H4 (cell line): ENCODE results near the gene CENPB. TPM values are rescaled to one million over a fixed set of nuclear protein-coding genes. Genes with fewer than 3 reads are reported as not detected.

ENCODE experiments used
- DNase-seq: peaks from one replicate; pipeline ENCODE4 v3.0.0-alpha.2; 2015; ENCODE audit warnings: low spot score
- total RNA-seq: library from RNA; depleted of rRNA; stranded (reverse); fragments of >200 nt; shearing (Covaris generic); gene quantifications from 2 replicates; pipeline ENCODE4 v1.2.3, GENCODE V29; 2014

The CENPB gene
- total RNA-seq, 1 experiment from 2014 or later: 24.3 TPM

DNA sequence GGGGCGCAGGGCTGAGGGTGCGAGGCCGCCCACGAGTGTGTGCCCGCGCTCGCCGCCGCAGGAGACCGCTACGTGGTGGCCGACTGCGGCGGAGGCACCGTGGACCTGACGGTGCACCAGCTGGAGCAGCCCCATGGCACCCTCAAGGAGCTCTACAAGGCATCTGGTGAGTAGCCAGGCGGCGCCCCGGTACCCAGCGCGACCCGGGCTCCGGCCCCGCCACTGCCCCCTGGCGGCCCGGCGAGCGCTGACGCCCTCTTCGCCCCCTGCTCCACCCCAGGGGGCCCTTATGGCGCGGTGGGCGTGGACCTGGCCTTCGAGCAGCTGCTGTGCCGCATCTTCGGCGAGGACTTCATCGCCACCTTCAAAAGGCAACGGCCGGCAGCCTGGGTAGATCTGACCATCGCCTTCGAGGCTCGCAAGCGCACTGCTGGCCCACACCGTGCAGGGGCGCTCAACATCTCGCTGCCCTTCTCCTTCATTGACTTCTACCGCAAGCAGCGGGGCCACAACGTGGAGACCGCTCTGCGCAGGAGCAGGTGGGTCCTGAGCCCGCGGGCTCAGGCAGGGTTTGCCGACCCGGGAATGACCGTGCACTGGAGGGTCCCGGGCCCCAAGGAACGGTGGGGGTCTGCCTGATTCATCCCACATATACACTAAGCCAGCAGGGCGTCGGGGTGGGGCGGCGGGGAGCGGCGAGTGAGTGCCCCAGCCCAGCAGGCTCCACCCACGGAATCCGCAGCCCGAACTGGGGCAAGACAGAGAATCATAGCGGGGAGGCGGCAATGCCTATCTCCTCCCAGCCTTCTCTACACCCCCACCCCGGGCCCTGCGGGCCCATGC, 36.6 kb downstream of the CENPB start:
- DNase-seq: no peak

DNA sequence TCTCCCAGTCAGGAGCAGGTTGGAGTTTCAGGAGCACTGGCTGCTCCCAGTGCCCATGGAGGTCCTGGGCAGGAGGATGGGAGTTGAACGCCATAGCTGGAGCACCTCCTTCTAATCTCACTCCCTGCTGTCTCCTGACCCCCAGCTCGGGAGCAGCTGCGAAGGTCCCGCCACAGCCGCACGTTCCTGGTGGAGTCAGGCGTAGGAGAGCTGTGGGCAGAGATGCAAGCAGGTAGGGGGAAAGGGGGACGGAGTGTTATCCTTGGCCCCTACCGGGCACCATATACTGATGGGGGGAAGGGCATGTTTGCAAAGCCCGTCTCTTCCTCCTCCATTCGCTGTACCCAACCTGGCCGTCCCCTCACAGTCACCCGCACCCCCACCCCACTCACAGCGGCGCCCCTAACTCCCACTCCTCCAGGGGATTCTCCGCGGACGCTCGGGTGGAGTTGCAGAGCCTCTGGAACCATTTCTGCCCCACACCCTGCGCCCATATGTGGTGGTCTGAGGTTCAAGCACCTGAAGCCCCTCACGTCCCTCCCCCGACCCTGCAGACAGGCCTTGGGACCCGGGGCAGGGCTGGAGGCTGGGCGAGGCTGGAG, 37.4 kb downstream of the CENPB start:
- DNase-seq: no peak

DNA sequence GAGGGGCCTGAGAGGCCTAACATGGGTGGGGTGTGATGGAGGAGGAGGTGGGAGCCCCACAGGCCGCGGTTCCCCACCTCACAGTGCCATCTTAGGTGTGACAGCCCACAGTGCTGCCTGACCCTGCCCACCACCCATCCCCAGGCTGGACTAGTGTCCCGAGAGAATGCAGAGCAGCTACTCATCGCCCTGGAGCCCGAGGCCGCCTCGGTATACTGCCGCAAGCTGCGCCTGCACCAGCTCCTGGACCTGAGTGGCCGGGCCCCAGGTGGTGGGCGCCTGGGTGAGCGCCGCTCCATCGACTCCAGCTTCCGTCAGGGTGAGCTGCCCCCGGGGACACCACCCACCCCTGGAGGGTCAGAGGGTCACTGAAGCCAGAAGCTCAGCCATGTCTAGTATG, 38.5 kb downstream of the CENPB start:
- DNase-seq: no peak

DNA sequence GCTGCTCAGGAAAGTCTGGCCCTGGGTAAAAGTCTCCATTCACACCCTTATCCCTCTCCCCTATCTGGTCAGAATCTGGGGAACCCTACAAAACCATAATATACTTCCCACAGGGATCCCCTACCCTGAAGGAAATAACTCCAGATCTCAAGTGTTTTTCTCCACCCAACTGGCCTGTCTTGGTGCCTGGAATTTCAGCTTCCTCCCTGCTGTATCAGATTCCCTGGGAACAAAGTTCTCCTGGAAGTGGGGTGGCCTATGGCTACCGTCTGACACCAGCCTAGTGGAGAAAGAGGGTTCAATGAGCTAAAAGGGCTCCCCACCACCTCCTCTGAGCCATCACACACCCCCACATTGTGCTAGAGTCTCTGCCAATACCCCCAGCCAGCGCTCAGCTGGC, 39.1 kb downstream of the CENPB start:
- DNase-seq: no peak

DNA sequence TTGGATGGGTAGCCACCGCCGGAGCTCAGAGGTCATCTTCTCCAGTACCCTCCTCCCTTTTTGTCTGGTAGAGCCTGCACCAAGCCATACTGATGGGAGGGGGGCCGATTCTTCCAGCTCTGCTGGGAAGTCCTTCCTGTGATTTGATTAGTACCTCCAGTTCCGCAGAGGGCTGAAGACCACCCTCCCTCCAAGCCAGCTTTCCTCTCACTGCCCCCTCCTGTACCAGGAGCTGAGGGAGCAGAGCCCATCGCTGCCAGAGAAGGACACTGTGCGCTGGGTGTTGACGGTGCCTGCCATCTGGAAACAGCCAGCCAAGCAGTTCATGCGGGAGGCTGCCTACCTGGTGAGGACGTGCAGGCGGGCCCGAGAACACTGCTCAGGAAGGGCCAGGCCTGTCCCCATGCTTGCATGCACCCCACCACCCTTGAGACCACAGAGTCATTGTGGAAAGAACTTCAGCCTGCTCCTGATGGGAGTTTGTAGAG, 40.8 kb downstream of the CENPB start:
- no peak for DNase-seq

DNA sequence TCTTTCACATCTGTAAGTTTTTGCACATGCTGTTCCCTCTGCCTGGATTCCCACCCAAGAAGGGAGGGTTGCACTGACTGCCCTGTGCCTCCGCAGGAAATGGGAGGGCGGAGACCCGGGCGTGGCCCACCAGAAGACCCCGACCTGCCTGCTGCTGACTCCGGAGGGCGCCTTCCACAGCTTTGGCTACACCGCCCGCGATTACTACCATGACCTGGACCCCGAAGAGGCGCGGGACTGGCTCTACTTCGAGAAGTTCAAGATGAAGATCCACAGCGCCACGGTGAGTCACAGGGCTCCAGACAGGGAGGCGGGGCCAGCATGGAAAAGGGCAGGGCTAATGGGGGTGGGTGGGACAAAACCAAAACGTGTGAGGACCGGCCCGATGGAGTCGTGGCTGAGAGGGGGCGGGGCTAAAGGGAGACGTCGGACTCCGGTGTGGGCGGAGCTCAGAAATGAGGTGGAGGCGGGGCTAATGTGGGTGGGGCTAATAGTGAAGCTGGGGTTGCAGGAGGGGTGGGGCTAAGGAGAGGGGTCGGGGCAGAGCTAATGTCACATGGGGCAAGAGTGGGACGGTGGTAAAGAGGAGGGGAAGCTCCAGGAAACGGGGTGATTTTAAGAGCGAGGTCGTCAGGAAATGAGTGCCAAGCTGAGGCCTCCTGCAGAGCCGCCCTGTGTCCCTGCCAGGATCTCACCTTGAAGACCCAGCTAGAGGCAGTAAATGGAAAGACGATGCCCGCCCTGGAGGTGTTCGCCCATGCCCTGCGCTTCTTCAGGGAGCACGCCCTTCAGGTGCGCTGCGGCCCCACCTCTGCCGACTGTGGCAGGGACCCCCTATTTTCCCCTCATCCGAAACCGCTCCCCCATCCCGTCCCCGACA, 41.5 kb downstream of the CENPB start:
- DNase-seq: peak; percentile 49

DNA sequence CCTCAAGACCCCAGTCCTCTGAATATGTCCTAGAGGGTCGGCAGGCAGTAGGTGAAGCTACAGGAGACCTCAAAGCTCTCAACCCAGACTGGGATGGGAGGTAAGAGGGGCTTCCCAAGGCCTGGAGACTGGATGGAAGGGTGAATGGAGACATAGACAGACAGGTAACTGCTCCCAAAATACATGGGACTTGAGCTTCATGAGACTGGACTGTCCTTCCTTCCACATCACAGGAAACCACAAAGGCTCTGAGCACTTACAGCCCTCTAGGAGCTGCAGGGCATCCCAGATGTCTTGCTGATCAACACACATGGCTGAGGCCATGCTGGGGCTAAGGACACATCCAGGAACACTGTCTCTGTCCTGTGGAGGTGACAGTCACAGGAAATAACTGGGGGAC, 42.5 kb downstream of the CENPB start:
- DNase-seq: no peak

DNA sequence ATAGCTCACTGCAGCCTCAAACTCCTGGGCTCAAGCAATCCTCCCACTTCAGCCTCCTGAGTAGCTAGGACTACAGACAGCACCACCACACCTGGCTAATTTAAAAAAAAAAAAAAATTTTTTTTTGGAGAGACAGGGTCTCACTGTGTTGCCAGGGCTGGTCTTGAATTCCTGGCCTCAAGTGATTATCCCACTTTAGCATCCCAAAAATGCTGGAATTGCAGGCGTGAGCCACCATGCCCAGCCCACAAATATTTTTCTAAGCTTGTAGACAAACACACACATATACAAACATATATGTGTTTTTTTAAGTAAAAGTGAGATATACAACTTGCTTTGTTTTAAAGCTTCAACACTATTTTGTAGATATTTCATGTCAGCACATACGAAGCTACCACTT, 43.3 kb downstream of the CENPB start:
- DNase-seq: no peak

DNA sequence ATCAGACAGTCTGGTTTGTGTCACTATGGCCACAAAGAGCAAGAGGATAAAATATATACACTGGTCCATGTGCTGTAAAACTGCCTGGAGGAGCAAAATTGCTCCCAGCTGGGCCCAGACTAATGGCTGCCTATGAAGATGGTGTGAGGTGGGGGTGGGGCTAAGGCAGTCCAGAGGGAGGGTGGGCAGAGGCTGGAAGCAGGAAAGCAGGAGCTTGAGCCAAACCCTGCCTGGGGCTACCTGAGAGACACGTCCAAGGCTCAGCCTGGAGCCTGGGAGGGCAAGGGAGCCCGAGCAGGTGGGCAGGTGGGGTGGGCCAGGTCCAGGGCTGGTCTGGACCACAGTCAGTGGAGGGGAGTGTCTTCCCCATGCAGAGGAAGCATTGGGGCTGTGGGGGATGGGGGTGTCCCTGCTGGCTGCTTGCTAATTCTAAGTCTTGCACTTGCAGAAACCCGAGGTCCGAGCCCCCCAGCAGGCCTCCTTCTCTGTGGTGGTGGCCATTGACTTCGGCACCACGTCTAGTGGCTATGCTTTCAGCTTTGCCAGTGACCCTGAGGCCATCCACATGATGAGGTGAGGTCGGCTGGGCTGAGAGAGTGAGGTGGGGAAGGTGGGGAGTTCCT, 44.6 kb downstream of the CENPB start:
- no peak for DNase-seq

DNA sequence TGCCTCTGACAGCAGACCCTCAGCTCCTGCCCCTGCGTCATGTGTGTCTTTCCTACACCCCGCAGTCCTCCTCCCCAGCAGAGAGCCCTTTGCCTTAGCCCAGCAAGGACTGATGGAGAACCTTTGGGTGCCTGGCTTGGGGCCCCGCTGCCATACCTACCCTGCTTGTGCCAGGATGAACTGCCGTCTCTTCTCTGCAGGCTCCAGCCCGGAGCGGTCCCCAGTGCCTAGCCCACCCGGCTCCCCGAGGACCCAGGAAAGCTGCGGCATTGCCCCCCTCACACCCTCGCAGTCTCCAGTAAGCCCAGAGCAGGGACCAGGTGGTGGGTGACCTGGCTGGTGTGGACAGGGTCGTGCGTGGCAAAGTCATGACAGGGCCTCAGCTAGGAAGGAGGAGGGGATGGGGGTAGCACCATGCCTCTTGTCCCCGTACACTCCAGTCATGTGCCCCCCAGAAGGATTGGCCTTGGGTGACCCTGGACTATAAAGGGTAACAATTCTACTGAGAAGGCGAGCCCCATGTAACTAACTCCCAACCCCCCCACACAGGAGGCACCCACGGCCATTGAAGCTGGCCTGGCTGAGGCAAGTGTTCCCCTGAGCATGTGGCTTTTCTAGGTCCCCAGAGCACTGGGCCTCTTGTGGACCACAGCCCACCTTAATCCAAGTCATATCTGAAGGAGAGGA, 45.8 kb downstream of the CENPB start:
- DNase-seq: no peak

DNA sequence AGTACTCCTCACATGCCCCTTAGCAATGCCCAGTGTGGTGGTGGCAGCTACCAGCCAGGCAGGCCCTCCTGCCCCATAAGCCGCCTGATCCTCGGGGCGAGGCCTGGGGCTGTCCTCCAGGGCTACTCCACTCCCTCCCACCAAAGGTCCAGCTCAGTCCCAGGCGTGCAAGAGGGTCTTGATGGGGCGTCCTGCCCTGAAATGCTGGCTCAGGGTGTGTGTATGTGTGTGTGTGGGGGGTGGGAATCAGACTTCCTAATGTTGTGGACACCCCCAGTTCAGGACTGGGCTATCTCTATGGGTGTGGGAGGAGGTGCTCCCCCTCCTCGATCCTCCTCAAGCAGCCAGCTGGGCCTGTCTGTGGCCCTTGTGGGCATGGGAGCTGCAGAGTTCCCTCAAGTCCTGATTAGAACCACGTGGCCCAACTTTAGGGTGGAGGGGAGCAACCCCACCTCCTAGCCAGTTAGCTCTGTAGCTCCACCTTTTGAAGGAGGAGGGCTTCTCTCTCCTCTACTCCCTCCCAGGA, 46.6 kb downstream of the CENPB start:
- no peak for DNase-seq

DNA sequence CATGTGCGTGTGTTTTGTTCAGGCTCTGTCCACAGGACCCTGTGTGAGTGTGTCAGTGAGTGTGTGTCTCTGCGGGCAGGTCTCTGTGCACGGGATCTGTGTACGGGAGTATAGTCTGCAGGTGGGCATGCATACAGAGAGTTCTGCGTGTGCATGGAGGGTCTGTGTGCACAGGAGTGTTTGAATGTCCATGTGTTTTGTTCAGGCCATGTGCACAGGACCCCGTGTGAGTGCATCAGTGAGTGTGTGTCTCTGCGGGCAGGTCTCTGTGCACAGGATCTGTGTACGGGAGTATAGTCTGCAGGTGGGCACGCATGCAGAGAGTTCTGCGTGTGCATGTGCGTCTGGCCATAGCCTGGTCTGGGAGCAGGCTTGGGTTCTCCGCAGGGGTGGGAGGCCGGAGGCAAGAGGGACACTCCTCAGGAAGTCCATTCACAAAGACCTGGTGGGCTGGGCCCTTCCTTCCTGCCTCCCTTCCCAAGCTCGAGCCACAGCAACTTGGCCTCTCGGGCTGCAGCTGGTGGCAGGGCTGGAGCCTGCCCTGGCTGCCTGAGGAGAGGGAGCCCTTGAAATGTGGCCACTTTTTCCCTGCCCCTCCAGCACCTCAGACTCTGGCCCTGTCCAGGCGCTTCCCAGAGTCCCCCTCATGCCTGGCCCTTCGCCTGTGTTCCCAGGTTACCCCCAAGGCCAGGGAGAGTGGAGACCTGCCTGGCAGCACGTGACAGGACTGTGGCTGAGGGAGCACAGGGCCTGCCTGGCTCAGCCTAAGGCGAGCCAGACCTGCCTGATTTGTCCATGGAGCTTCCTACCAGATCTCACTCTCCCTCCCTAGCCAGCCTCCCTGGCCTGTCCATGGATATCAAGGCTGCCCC, 47.2 kb downstream of the CENPB start:
- no peak for DNase-seq

DNA sequence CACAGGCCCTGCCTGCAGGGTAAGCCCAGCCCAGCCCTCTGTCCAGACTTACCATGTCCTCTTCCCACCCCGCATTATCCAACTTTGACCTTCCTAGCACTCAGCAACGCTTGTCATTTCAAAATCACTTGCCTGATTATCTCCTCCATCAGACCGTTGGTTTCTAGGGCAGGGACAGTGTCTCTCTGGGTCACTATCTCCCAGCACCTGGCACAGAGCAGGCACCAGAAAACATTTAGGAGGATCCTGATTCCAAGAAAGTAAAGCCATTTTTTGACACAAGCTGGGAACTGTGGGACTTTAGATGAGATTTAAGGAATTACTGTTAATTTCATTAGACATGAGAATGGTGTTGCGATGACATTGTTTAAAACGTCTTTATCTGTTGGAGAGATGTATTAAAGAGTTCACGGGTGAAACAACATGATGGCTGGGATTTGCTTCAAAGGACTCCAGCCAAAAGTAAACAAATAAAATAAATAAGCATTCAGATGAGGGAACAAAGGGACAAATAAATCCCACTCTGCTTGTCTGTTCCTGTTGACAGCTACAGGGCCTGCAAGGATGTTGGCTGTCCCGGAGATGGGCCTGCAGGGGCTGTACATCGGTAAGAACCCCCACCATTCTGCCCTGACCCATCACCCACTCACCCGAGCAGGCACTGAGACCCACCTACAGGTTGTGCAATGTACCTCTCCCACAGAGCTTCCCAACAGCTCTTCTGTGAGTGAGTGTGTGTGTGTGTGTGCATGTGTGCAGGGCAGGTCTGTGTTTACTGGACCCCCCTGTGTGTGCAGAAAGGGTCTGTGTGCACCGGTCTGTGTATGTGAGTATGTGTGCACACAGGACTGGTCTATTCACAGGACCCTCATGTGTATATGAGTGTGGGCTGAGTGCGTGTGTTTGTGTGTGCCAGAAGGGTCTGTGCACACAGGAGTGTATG, 48.2 kb downstream of the CENPB start:
- no peak for DNase-seq

DNA sequence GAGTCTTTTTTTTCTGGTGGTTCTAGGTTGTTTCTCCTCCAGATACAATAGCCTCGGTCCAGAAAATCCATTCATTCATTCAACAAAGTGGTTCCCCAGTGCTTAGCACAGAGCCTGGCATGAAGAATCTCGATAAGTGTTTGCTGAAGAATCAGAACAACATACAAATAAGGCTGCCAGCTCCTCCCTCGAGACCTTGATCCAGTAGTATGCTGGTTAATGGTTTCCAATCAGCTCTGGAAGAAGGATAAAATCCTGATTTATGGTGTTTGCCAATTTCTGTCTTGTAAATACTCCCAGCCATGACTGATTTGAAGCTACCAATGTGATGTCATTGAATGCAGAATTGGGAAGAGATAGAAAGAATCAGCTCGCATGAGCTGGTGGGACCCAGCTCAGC, 50.8 kb downstream of the CENPB start:
- no peak for DNase-seq

DNA sequence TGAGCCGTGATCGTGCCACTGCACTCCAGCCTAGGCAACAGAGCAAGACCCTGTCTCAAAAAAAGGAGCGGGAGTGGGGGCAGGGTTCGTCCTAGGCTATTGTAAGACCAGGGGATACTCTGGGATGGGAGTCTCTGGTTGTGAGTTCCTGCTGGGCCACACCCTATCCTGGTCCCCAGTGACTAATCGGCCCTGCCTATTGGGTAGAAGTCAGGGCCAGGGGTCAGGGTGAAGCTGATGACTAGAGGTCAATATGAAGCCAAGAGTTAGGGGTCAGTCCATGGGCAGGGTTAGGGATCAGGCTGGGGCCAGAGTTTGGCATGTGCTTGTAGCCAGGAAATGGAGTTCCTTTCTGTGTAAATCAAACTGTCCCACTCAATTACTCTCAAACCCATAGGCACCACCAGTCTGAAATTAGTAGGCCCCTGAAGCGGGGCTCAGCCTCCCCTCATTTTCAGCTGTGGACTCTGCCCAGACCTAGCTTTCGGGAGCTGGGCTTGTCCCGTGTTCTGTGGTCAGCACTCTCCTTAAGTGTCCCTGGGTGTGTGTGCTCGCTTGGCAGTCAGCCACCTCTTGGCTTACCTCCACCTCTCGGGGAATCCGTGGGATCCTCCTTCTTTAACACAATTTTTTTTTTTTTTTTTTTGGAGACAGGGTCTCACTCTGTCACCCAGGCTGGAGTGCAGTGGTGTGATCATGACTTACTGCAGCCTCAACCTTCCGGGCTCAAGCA, 52.3 kb downstream of the CENPB start:
- DNase-seq: no peak
